Glomerular endothelial cell (primary cell): ENCODE measurements around the gene GPC6. TPM values are rescaled to one million over a fixed set of nuclear protein-coding genes. Genes with fewer than 3 reads are reported as not detected.

ENCODE experiments used
- DNase-seq: peaks from one replicate; pipeline ENCODE4 v3.0.0-alpha.2; 2011; ENCODE audit warnings: low read depth, low spot score; ENCODE audit errors: extremely low read depth
- total RNA-seq: library from RNA; depleted of rRNA; stranded (reverse); fragments of >200 nt; gene quantifications from 2 replicates; pipeline ENCODE4 v1.2.3, GENCODE V29; 2015

GPC6 gene
- total RNA-seq, 1 donor from 2014 or later = 11.0 TPM

GRCh38 chr13:93875547-93875946 lies 648.9 kb downstream of the GPC6 start:
- no peak for DNase-seq

GRCh38 chr13:93876236-93876635 lies 649.6 kb downstream of the GPC6 start:
- DNase-seq = no peak

DNA sequence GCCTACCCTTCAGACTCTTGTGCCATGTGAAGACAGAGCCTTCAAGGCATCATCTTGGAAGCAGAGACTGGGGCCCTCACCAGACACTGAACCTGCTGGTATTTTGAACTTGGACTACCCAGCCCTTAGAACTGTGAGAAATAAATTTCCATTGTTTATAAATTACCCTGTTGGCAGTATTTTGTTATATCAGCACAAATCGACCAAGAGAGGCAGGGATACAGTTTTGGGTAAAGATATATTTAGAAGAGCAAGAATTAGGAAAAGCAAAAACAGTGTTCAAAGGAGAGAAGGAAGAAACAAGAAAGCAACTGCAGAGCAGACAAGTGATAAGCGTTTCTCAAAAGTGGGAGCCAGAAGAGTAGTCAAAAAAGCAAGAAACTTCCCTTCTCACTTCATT lies 652.1 kb downstream of the GPC6 start:
- DNase-seq = no peak

DNA sequence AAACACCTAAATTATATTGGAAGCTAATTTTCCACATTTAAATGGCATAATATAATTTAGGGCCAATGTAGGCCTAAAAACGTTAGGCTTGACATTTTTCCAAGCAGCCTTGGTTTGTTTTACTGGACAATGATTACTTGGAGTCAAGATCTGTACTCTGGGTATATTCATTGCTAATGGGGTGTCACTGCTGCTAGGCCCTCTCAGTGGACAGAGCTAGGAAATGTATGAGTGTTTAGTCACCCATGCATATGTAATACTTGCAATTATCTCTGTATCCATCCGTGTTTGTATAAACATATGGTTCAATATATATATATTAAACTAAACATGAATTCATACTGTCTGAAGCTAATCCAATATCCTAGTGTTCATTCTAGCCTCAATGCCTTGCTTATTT lies 654.8 kb downstream of the GPC6 start:
- DNase-seq = no peak

DNA sequence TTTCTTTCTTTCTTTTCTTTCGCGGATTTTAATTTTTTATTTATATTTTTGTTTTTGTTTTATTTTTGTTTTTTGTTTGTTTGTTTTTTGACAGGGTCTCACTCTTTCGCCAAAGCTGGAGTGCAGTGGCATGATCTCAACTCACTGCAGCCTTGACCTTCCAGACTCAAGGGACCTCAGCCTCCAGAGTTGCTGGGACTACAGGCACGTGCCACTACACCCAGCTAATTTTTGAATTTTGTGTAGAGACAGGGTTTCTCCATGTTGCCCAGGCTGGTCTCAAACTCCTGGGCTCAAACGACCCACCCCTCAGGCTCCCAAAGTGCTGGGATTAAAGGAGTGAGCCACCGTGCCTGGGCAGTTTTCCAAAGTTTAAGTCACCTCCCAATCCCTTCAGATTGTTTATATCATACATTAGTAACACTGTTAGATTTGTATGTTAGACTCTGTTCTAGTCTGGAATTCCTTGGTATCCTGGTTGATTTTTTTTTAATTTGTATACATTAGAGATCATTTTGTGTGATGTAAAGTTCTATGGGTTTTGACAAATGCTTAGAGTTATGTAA lies 655.6 kb downstream of the GPC6 start:
- no peak for DNase-seq

GRCh38 chr13:93889430-93889951 lies 662.9 kb downstream of the GPC6 start:
- DNase-seq = no peak

GRCh38 chr13:93899981-93900380 lies 673.4 kb downstream of the GPC6 start:
- DNase-seq = no peak

GRCh38 chr13:93900731-93901130 lies 674.1 kb downstream of the GPC6 start:
- DNase-seq = no peak

GRCh38 chr13:93903909-93904308 lies 677.3 kb downstream of the GPC6 start:
- no peak for DNase-seq

- no peak for DNase-seq
Observed at GRCh38 chr13:93915269-93915809, 688.7 kb downstream of the GPC6 start.

DNA sequence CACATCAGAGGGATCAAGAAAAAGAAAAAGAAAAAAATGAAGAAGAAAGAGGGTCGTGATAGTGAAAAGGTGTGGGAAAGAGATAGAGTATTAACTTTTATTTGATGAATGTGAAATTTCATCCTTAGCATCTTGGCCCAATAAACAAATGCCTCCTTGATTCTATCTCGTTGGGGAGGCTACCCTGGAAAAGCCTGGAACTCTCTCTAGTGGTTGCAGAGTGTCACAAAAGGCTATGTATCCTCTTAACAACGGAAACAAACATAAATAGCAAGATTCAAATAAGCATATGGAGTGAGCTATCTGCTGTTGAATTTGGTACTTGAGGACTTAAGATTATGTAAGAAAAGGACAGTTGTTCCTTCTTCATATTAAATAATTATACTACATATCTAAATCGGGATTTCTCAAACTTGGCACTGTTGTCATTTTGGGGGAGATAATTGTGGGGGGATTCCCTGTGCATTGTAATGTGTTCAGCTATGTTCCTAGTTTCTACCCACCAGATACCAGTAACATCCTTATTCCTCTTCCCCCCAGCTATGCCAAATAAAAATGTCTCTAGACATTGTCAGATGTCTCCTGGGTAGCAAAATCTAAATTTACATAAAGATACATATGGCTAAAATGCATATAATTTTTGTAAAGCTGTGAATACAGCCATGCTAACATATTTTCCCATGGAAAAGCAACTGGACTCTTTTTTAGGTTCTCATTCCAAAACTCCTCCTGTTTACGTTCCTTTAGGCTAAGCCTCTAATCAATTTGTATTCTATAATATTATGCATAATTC lies 695.7 kb downstream of the GPC6 start:
- DNase-seq = no peak

GRCh38 chr13:93925990-93926389 lies 699.4 kb downstream of the GPC6 start:
- no peak for DNase-seq

DNA sequence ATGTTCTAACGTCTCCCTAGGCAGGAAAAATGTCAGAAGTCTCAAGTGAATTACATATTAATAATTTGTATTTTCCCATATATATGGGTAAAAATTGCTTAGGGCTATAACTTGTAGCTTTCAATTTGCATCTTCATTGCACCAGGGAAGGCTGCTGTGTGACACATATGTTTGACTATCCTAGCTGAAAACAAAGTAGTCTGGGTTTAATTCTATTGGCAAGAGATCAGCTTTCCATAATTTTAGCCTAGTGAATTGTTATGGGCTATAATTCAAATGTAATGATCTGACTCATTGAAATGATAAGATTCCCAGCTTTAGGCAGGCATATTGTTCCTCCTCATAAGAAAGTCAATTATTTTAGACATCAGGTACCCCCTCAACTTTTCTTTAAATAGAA lies 699.8 kb downstream of the GPC6 start:
- DNase-seq = no peak

DNA sequence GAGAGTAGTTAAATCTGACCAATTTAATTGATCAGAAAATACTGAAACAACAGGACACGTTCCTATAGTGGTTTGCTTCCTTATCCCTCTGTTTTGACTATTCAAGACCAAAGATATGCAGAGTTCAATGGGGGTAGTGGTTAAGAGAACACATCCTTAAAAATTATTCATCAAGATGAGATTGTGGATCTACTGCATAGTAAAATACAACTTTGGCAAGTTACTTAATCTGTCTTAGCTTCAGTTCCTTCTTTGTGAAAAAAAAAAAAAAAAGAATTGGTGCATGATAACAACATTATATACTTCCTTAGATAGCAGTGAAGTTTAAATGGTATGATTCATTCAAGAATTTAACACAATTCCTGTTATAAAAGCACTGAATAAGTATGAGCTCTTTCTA lies 700.8 kb downstream of the GPC6 start:
- no peak for DNase-seq

GRCh38 chr13:93932901-93933300 lies 706.3 kb downstream of the GPC6 start:
- no peak for DNase-seq

GRCh38 chr13:93936901-93937300 lies 710.3 kb downstream of the GPC6 start:
- DNase-seq = no peak

DNA sequence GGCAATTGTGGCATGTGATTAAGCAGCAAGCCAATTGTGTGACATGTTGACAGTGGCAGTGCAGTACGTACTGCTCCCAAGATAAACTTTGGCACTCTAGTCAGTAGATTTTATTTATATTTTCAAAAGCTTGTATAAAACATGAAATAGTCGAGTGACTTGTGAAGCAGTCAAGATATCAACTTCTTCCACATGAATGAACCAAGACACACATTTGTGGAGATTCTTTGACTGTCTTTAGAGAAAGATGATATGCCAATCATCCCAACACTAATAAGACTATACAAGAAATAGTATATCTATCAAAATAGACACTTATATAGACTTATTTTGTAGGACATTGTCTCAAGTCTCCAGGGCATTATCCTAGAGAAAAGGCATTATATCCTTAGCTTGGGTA lies 714.8 kb downstream of the GPC6 start:
- DNase-seq = no peak

DNA sequence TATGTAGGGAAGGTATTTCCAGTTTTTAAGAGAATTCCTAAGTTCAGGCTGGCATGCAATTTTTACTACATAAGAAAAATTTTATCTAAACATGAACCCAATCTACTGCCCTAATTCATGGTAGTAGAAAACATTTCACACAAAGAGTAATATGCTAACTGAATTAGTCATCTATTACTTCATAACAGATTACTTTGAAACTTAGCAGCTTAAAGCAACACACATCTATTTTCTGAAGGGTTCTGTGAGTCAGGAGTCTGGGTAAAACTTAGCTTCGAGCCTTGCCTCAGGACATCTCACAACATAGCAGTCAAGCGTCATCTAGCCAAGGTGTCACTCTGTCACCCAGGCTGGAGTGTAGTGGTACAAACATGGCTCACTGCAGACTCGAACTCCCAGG lies 715.4 kb downstream of the GPC6 start:
- no peak for DNase-seq

- DNase-seq = no peak
Observed at GRCh38 chr13:93945621-93946020, 719.0 kb downstream of the GPC6 start.

DNA sequence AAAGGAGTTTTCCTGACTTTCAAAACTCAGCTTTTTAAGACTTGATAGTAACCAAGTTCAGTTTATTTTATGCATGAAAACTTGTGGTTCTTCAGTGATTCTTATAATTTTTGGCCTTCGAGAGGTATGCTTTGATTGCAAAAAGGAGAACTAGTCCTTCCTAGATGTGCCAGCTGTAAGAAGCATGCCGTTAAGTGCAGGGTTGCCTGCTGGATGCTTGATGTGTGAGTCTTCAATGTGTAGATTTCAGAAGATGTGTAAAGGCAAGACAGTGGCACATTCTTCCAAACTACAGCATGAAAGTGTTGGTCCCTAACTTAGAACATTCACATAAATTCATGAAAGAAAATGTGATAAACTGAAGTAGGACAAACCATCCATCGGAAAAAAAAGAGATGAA lies 720.4 kb downstream of the GPC6 start:
- no peak for DNase-seq

- DNase-seq = no peak
Observed at GRCh38 chr13:93947651-93948050, 721.0 kb downstream of the GPC6 start.
